Umbilical cord (tissue), 2 donors: ENCODE measurements around the gene FSHR. TPM values are rescaled to one million over a fixed set of nuclear protein-coding genes. Genes with fewer than 3 reads are reported as not detected.

Experiments used
- DNase-seq: peaks from one replicate; pipeline ENCODE4 v3.0.0-alpha.2; 2015; ENCODE audit warnings: low spot score
- total RNA-seq: library from RNA; depleted of rRNA; stranded (reverse); fragments of >200 nt; gene quantifications from one replicate; pipeline ENCODE4 v1.2.3, GENCODE V29; 2014; ENCODE audit warnings: low replicate concordance; ENCODE audit not compliant: insufficient read depth

Gene FSHR
- total RNA-seq, 1 donor from 2014 or later: not detected

GRCh38 chr2:49111006-49111405 lies 43.3 kb downstream of the FSHR start:
- DNase-seq: no peak

GRCh38 chr2:49110571-49110970 lies 43.7 kb downstream of the FSHR start:
- DNase-seq: no peak

DNA sequence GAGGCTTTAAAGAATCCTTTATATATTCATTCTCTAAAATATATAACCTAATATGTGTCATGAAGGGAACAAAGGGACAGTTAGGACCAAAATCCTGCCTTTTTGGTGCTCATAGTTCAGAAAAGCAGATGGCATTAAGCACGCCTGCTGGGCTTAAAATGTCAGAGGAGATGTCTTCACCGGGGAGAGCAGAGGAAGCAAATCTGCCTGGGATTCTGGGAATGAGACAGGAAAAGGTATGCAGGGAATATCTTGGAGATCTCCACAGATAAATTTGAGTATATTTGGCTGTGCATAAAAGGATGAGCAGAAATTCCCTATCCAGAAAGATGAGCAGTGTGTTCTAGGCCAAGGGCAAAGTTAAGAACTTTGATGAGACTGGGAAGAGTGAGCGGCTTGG lies 45.5 kb downstream of the FSHR start:
- DNase-seq: no peak

- DNase-seq: no peak
Observed at GRCh38 chr2:49108436-49108835, 45.9 kb downstream of the FSHR start.

- DNase-seq: no peak
Observed at GRCh38 chr2:49105506-49105905, 48.8 kb downstream of the FSHR start.

DNA sequence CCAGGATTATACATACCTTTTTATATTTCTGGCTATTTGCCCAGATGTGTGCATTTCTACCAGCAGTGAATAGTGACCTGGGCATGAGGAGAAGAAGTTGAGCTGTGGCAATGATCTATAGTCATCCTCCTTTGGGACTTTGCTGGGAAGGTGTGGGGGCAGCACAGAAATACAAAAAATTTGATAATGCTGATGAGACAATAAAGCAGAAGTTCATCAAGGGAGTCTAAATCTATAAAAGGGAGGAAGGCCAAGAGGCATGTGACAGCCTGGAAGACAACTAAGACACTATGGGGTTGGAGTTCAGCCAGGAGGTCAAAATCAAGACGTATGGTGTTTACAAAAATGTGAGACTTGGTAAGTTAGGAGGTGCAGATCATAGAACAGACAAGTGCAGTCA lies 52.2 kb downstream of the FSHR start:
- DNase-seq: no peak

DNA sequence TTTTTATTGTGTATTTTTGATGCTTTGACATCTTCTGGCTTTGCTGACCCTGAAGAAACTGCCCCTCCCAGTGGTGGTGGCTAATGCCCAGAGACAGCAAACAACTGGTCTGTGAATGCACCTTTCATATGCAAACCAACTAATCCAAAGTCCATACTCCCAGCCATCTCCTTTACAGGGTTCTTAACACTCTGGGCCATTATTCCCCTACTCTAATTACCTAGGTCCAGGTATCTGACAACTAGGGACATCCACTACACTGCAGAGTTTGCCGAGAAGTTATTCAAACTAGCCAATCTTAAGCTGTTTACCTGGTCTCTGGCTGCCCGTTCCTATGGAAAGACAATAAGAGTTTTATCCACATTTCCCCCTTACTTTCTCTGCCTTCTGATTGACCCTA lies 73.6 kb downstream of the FSHR start:
- DNase-seq: no peak

DNA sequence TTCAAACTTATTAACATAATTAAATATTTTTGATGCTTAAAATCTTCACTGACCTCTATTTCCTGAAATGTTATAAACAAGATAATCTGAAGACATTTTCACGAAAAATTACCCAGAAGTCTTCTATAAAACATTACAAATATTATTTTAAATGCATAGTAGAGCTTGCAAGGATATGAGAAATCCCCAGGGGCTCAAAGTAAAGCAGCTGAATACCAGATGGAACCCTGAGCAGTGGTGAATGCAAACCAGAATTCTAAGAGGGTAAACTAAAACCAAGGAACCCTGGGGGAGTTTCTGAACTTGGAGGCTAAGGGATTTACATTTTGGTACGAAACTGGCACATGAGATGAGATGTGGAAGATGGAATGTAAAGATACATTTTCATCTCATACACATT lies 83.6 kb downstream of the FSHR start:
- peak; percentile 78 for DNase-seq

GRCh38 chr2:49069829-49070228 lies 84.5 kb downstream of the FSHR start:
- no peak for DNase-seq

DNA sequence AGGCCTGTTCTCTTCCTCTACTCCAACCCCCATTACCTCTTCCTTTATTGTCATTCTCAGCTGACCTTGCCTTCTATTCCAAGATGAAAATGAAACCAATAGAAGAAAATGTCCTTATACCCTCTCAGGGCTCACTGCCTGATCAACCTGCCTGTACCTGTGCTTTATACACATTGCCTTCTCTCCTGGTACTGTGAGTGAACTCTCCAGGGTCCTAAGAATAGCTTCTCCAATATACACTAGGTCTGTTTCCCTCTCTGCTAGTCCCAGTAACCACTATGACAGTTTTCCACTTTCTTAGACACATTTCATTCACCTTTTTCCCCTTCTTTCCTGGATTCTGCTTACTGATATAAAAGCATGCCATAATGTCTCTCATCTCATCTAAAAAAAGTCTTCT lies 85.7 kb downstream of the FSHR start:
- DNase-seq: no peak

DNA sequence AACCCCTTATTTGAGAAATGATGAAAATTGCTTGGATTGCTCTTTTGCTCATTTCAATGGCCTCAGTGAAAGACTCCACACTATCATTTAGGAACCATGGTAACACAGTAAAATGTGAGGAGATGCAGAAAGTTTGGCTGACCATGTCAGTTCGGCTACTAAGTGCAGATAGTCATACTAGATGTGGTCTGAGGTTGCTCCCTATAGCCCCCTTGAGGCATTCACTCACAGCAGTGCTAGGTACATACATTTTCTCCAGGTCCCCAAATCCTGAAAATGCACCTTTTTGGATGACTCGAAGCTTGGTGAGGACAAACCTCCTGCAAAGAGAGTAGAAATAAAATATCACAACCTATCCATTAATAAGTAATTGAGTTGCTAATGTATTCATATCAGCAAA lies 86.3 kb downstream of the FSHR start:
- DNase-seq: no peak

GRCh38 chr2:49053156-49053555 lies 101.2 kb downstream of the FSHR start:
- no peak for DNase-seq

GRCh38 chr2:49050265-49050664 lies 104.0 kb downstream of the FSHR start:
- no peak for DNase-seq

DNA sequence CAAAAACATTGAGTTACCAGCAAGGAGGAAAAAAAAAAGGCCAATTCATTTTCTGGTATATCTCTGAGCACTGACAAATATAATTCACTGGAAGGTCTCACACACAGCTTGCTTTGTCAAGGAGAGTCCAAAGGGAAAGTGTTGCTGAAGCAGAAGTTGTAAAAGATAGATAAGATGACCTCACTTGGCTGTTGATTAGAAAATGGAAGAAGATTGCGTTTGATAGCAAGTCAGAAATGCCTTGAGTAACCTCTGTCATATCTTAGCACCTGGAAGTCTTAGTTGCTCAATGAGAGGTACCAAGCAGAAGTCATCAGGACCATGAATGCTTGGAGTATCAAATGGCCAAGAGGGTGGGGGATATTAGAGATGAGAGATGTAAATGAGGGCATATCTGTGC lies 105.2 kb downstream of the FSHR start:
- DNase-seq: peak; percentile 9

- peak; percentile 20 for DNase-seq
Observed at GRCh38 chr2:49045083-49045482, 109.2 kb downstream of the FSHR start.

- DNase-seq: peak; percentile 32
Observed at GRCh38 chr2:49044350-49045079, 109.8 kb downstream of the FSHR start.

GRCh38 chr2:49043405-49043982 lies 110.8 kb downstream of the FSHR start:
- no peak for DNase-seq

DNA sequence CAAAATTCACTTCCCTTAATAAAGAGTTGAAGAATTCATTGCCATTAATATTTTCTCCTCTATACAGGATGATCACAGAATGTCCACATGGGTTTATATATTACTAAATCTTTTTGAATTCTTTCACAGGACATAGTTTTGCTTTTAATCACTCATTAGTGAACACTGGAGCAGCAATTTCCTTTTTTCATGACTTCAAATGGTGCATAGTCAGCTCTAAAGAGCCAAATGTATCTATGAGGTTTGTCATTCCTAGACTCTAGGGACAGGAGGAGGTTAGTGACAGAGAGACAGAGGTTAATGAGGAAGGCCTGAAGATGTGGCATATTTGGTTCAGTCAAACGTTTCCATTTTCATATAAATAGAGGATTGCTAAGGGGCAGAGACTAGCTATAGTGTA lies 111.8 kb downstream of the FSHR start:
- no peak for DNase-seq

GRCh38 chr2:49041061-49041460 lies 113.3 kb downstream of the FSHR start:
- DNase-seq: no peak

GRCh38 chr2:49037197-49037596 lies 117.1 kb downstream of the FSHR start:
- DNase-seq: no peak

DNA sequence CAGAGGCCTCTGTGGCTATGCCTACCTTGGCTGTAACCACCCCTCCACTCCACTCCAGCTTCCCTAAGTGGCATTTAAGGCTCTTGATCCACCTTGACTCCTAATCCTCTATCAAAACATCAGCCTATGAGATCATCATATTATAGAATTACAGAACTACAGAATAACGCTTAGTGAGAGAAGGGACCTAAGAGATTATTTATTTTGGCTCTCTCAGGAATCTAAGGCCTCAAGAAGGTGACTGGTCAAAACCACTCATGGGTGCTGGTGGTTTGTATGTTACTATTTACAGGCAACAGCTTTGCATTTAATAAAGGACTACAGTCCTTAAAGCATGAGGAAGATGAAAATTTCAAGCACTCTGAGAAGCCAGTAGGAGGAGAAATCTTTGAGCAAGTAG lies 118.8 kb downstream of the FSHR start:
- DNase-seq: no peak

DNA sequence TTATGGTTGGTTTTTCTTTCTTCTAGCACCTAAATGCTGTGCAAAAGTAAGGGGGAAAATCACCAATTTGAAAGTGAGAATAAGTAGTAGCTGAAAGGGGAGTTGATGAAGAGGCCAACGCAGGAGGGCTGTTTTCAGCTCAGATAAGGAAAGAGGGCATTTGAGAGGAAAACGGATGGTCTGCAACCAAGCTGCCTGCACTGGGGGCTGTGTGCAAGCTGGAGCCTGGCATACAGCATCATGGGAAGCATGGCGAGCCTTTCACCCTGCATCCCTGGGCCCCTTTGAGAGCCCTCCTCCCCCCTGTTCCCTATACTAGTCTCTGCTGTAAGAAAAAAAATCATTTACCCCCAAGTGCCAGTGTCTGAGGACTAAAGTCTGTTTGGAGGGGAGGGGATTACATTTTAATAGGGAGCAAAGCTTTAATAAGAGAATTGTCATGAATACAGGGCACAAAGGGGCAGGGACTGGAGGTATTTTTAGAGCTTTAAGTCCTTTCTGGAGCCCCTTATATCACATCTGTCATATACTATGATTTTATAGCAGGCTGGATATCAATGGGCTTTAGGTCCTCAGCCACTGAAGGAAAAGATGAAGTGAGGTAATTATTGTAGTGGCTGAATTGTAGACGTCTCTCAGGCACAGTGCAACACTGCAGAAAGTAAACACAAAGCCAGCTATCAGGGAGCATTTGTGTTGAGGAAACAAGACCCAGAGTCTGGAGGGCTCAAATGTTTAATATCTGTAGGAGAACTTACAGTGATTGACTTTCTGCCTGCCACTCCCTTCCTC lies 120.7 kb downstream of the FSHR start:
- no peak for DNase-seq

DNA sequence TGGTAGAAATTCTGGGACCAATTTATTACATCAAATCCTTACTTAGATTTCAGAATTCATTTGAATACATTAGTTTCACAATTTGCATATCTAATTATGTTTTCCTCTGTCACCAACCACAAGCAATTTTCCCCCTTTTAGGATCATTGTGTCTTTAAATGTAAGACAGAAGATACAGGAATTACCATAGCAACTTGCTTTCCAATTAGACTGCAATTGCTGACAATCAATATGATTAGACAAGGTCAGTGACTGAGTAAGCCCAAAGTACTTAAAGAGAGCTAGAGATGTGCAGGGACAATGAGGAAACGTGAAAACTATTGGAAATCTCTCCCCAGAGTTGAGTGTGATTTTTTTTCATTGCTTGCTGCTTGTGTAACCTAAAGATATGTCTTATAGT lies 121.4 kb downstream of the FSHR start:
- DNase-seq: no peak
